Neuronal stem cell (in vitro differentiated cells): Measurements from ENCODE around the gene MATN1.

Source experiments
- DNase-seq: peaks from one replicate; pipeline ENCODE4 v3.0.0-alpha.2; 2013; ENCODE audit warnings: low spot score
- H2AFZ ChIP-seq: one replicate; pipeline ENCODE4 v1.6.1; 2013; ENCODE audit warnings: mild to moderate bottlenecking, low read length, inconsistent platforms
- H2AK5ac ChIP-seq: 2 replicates; pipeline ENCODE4 v1.6.1; 2013; ENCODE audit warnings: low read depth, mild to moderate bottlenecking, inconsistent platforms, low read length, moderate library complexity, mixed read lengths
- H2BK120ac ChIP-seq: 2 replicates; pipeline ENCODE4 v1.6.1; 2013; ENCODE audit warnings: low read depth, mild to moderate bottlenecking, inconsistent platforms, low read length, moderate library complexity, mixed read lengths
- H2BK12ac ChIP-seq: one replicate; pipeline ENCODE4 v1.6.1; 2013; ENCODE audit warnings: low read length, inconsistent platforms
- H2BK15ac ChIP-seq: 2 replicates; pipeline ENCODE4 v1.6.1; 2013; ENCODE audit warnings: mild to moderate bottlenecking, low read length, inconsistent platforms, mixed read lengths
- H2BK5ac ChIP-seq: one replicate; pipeline ENCODE4 v1.6.1; 2013; ENCODE audit warnings: inconsistent platforms, mild to moderate bottlenecking, low read length, moderate library complexity
- H3K14ac ChIP-seq: one replicate; pipeline ENCODE4 v1.6.1; 2013; ENCODE audit warnings: low read length, inconsistent platforms
- H3K18ac ChIP-seq: 2 replicates; pipeline ENCODE4 v1.6.1; 2013; ENCODE audit warnings: low read length, inconsistent platforms
- H3K23ac ChIP-seq: 2 replicates; pipeline ENCODE4 v1.6.1; 2013; ENCODE audit warnings: low read depth, mild to moderate bottlenecking, mixed read lengths, low read length, inconsistent platforms; ENCODE audit not compliant: poor library complexity
- H3K27ac ChIP-seq: replicated peaks from 3 replicates; pipeline ENCODE4 v1.5.1; 2013; ENCODE audit warnings: low read length, inconsistent platforms
- H3K27me3 ChIP-seq, 3 experiments: 2 replicates each; pipeline ENCODE4 v1.6.1; 2013; ENCODE audit warnings: low read length in 3 of 3, mild to moderate bottlenecking in 2 of 3, inconsistent platforms in 1 of 3, low read depth in 1 of 3, mixed read lengths in 1 of 3, moderate library complexity in 1 of 3; ENCODE audit not compliant: control insufficient read depth in 3 of 3, insufficient read depth in 3 of 3
- H3K36me3 ChIP-seq, 2 donors: replicated peaks in 1 of 2; 2 replicates each; pipeline ENCODE4 v1.6.1; 2013; ENCODE audit warnings: low read length in 2 of 2; ENCODE audit not compliant: control insufficient read depth in 2 of 2, insufficient read depth in 2 of 2
- H3K4ac ChIP-seq: 2 replicates; pipeline ENCODE4 v1.6.1; 2013; ENCODE audit warnings: inconsistent platforms, mild to moderate bottlenecking, low read length, moderate library complexity
- H3K4me1 ChIP-seq, 2 donors: 1 replicate in 1 of 2; 2 replicates in 1 of 2; pipeline ENCODE4 v1.6.1; 2013; ENCODE audit warnings: low read length in 2 of 2, low read depth in 1 of 2; ENCODE audit not compliant: control insufficient read depth in 2 of 2, insufficient read depth in 1 of 2
- H3K4me2 ChIP-seq: one replicate; pipeline ENCODE4 v1.6.1; 2013; ENCODE audit warnings: mild to moderate bottlenecking, low read length, inconsistent platforms; ENCODE audit not compliant: insufficient read depth, poor library complexity, severe bottlenecking
- H3K4me3 ChIP-seq, 2 donors: 2 replicates each; pipeline ENCODE4 v1.5.1; 2013; ENCODE audit warnings: low read length in 2 of 2, mild to moderate bottlenecking in 2 of 2, inconsistent platforms in 1 of 2, moderate library complexity in 1 of 2
- H3K79me1 ChIP-seq: one replicate; pipeline ENCODE4 v1.6.1; 2013; ENCODE audit warnings: low read depth, mild to moderate bottlenecking, inconsistent platforms, low read length, moderate library complexity
- H3K9ac ChIP-seq: one replicate; pipeline ENCODE4 v1.6.1; 2013; ENCODE audit warnings: mild to moderate bottlenecking, low read depth, low read length, inconsistent platforms; ENCODE audit not compliant: poor library complexity
- H3K9me3 ChIP-seq, 2 donors: replicated peaks in 1 of 2; 2 replicates each; pipeline versions ENCODE3 to v1.6.1; 2013; ENCODE audit warnings: low read length in 2 of 2, mild to moderate bottlenecking in 2 of 2, inconsistent platforms in 1 of 2, low read depth in 1 of 2, mixed read lengths in 1 of 2, moderate library complexity in 1 of 2; ENCODE audit not compliant: control insufficient read depth in 2 of 2, insufficient read depth in 1 of 2
- H4K8ac ChIP-seq: one replicate; pipeline ENCODE4 v1.6.1; 2013; ENCODE audit warnings: low read depth, mild to moderate bottlenecking, inconsistent platforms, low read length, moderate library complexity
- H4K91ac ChIP-seq: one replicate; pipeline ENCODE4 v1.6.1; 2013; ENCODE audit warnings: low read length, low read depth, mild to moderate bottlenecking, inconsistent platforms; ENCODE audit not compliant: poor library complexity
- WGBS, 2 donors: extraction: QIAGEN DNeasy Blood & Tissue Kit; methylation state at CpG; one replicate each; pipeline ENCODE4 v1.1.7; 2013; ENCODE audit warnings: missing lambda C conversion rate in 2 of 2, mixed read lengths in 1 of 2; ENCODE audit not compliant: insufficient read length in 2 of 2, insufficient replicate concordance in 1 of 2; ENCODE audit errors: extremely low coverage in 2 of 2; 5-methylcytosine and 5-hydroxymethylcytosine counted together

MATN1 gene

GRCh38 chr1:30701258-30701633, 22.1 kb downstream of the MATN1 start:
- H3K27me3 ChIP-seq, result peaks cover 0 to 25% (median 0%) of the 10 kb centered on the region in 3 experiments
- H3K14ac ChIP-seq, result no peak overlapping the region
- H2BK12ac ChIP-seq, result no peak overlapping the region
- no peak overlapping the region for H2BK5ac ChIP-seq
- H3K9ac ChIP-seq, result no peak overlapping the region
- no peak overlapping the region for H2AFZ ChIP-seq
- H3K4me2 ChIP-seq, result no peak overlapping the region
- no peak overlapping the region for H3K27ac ChIP-seq
- no CpG with 5 or more reads among the region's 2 CpGs for WGBS, 2 donors
- no peaks in the 10 kb centered on the region for H3K36me3 ChIP-seq
- no peak overlapping the region for H2BK120ac ChIP-seq
- no peak overlapping the region for H4K91ac ChIP-seq
- no peak overlapping the region for H3K4me3 ChIP-seq
- no peak overlapping the region for H3K23ac ChIP-seq
- no peak for DNase-seq
- no peak overlapping the region for H3K18ac ChIP-seq
- peaks cover 0 to 9% of the 10 kb centered on the region in 2 donors for H3K4me1 ChIP-seq
- H3K4ac ChIP-seq, result no peak overlapping the region
- no peaks in the 10 kb centered on the region for H3K79me1 ChIP-seq
- H3K9me3 ChIP-seq, result no peaks in the 10 kb centered on the region
- no peak overlapping the region for H2AK5ac ChIP-seq
- no peak overlapping the region for H4K8ac ChIP-seq
- no peak overlapping the region for H2BK15ac ChIP-seq

GRCh38 chr1:30700528-30701257, 22.7 kb downstream of the MATN1 start:
- DNase-seq, result no peak
- no peak overlapping the region for H4K8ac ChIP-seq
- no peak overlapping the region for H2BK120ac ChIP-seq
- no CpG with 5 or more reads among the region's 7 CpGs for WGBS, 2 donors
- H3K36me3 ChIP-seq, result no peaks in the 10 kb centered on the region
- H3K14ac ChIP-seq, result no peak overlapping the region
- peaks cover 0 to 6% of the 10 kb centered on the region in 2 donors for H3K4me1 ChIP-seq
- H3K27me3 ChIP-seq, result peaks cover 0 to 22% (median 0%) of the 10 kb centered on the region in 3 experiments
- H3K27ac ChIP-seq, result no peak overlapping the region
- H3K9me3 ChIP-seq, result no peaks in the 10 kb centered on the region
- no peak overlapping the region for H2BK15ac ChIP-seq
- no peak overlapping the region for H3K23ac ChIP-seq
- no peak overlapping the region for H3K4me3 ChIP-seq
- no peak overlapping the region for H2BK5ac ChIP-seq
- no peak overlapping the region for H3K4ac ChIP-seq
- no peak overlapping the region for H2AK5ac ChIP-seq
- H4K91ac ChIP-seq, result peak overlapping the region; percentile 11
- no peak overlapping the region for H3K4me2 ChIP-seq
- H3K18ac ChIP-seq, result no peak overlapping the region
- no peak overlapping the region for H3K9ac ChIP-seq
- H3K79me1 ChIP-seq, result no peaks in the 10 kb centered on the region
- H2AFZ ChIP-seq, result no peak overlapping the region
- no peak overlapping the region for H2BK12ac ChIP-seq

GRCh38 chr1:30699762-30700161, 23.6 kb downstream of the MATN1 start:
- Histone ChIP-seq H2AFZ (no peak overlapping the region), H2BK5ac (no peak overlapping the region), H3K4me2 (no peak overlapping the region)

GRCh38 chr1:30698401-30698981, 24.9 kb downstream of the MATN1 start:
- Histone ChIP-seq H3K18ac (peak overlapping the region; percentile 74), H3K79me1 (no peaks in the 10 kb centered on the region), H3K4me1 (peaks cover 0 to 5% of the 10 kb centered on the region in 2 donors), H4K91ac (no peak overlapping the region), H3K36me3 (no peaks in the 10 kb centered on the region), H3K23ac (no peak overlapping the region), H2AFZ (no peak overlapping the region), H2BK15ac (no peak overlapping the region), H2AK5ac (peak overlapping the region; percentile 64), H2BK12ac (peak overlapping the region; percentile 80), H2BK120ac (no peak overlapping the region), H3K14ac (no peak overlapping the region), H3K27ac (no peak overlapping the region), H3K4me2 (no peak overlapping the region), H2BK5ac (no peak overlapping the region), H4K8ac (no peak overlapping the region), H3K27me3 (peaks cover 0 to 28% (median 0%) of the 10 kb centered on the region in 3 experiments), H3K9ac (peak overlapping the region; percentile 38), H3K4me3 (no peak overlapping the region), H3K9me3 (no peaks in the 10 kb centered on the region), H3K4ac (peak overlapping the region; percentile 13)
- no peak for DNase-seq
- WGBS, 2 donors, result no CpG with 5 or more reads among the region's 17 CpGs

More at GRCh38 chr1:30699762-30700161, 23.6 kb downstream of the MATN1 start:
- no peak overlapping the region for H3K4ac ChIP-seq
- H3K36me3 ChIP-seq, result no peaks in the 10 kb centered on the region
- H3K23ac ChIP-seq, result no peak overlapping the region
- H2BK15ac ChIP-seq, result no peak overlapping the region
- H2AK5ac ChIP-seq, result no peak overlapping the region
- no peak overlapping the region for H2BK120ac ChIP-seq
- H3K4me1 ChIP-seq, result peaks cover 0 to 5% of the 10 kb centered on the region in 2 donors
- no peak for DNase-seq
- no peak overlapping the region for H3K14ac ChIP-seq
- H3K4me3 ChIP-seq, result no peak overlapping the region
- peaks cover 0 to 20% (median 0%) of the 10 kb centered on the region in 3 experiments for H3K27me3 ChIP-seq
- H2BK12ac ChIP-seq, result no peak overlapping the region
- H3K27ac ChIP-seq, result no peak overlapping the region
- 97 to 100% methylated on average over 1 of the region's 1 CpG for WGBS, 2 donors
- no peak overlapping the region for H3K9ac ChIP-seq
- no peak overlapping the region for H4K91ac ChIP-seq
- no peaks in the 10 kb centered on the region for H3K9me3 ChIP-seq
- H4K8ac ChIP-seq, result no peak overlapping the region
- H3K79me1 ChIP-seq, result no peaks in the 10 kb centered on the region
- H3K18ac ChIP-seq, result no peak overlapping the region
